ENCODE results near the gene TRAP1. TPM values are rescaled to one million over a fixed set of nuclear protein-coding genes. Genes with fewer than 3 reads are reported as not detected.

TRAP1 gene
- total RNA-seq, 1 donor from 2014 or later, result 111 TPM

GRCh38 chr16:3623642-3624041, 93.7 kb downstream of the TRAP1 start:
- Histone ChIP-seq H3K36me3 (ENCODE audit: control insufficient read depth, insufficient read depth, low read length) (no peaks in the 10 kb centered on the region), H3K27me3 (ENCODE audit: control insufficient read depth, insufficient read depth, low read length) (no peaks in the 10 kb centered on the region), H3K4me3 (ENCODE audit: low read depth, low read length) (no peak overlapping the region)
- no peak for TF ChIP-seq CTCF (IDR thresholded peaks at IDR 0.05; ENCODE audit: insufficient read depth, low read length, severe bottlenecking)
- FAIRE-seq (no peak), DNase-seq (ENCODE audit: low read depth) (no peak)

GRCh38 chr16:3618769-3619141, 98.6 kb downstream of the TRAP1 start:
- TF ChIP-seq CTCF (IDR thresholded peaks at IDR 0.05; ENCODE audit: insufficient read depth, low read length, severe bottlenecking), result no peak
- DNase-seq (ENCODE audit: low read depth), result peak; percentile 84
- Histone ChIP-seq H3K36me3 (ENCODE audit: control insufficient read depth, insufficient read depth, low read length) (peaks cover 2% of the 10 kb centered on the region), H3K27me3 (ENCODE audit: control insufficient read depth, insufficient read depth, low read length) (no peaks in the 10 kb centered on the region), H3K4me3 (ENCODE audit: low read depth, low read length) (no peak overlapping the region)
- FAIRE-seq, result no peak

- no peaks in the 10 kb centered on the region for H3K27me3 ChIP-seq (ENCODE audit: control insufficient read depth, insufficient read depth, low read length)
- H3K36me3 ChIP-seq (ENCODE audit: control insufficient read depth, insufficient read depth, low read length), result peaks cover 2% of the 10 kb centered on the region
- no peak for FAIRE-seq
- no peak for TF ChIP-seq CTCF (IDR thresholded peaks at IDR 0.05; ENCODE audit: insufficient read depth, low read length, severe bottlenecking)
- H3K4me3 ChIP-seq (ENCODE audit: low read depth, low read length), result peak overlapping the region; percentile 86
- no peak for DNase-seq (ENCODE audit: low read depth)
Observed at GRCh38 chr16:3612510-3613466, 104.5 kb downstream of the TRAP1 start.

GRCh38 chr16:3611146-3611975, 106.0 kb downstream of the TRAP1 start, which contains the start of gene SLX4:
Gene SLX4 (minus strand): TSS chr16:3611606. CDS start chr16:3608964, 2,642 bp downstream.
- H3K4me3 ChIP-seq (ENCODE audit: low read depth, low read length), result peak within 1 kb of the TSS; percentile 86
- TF ChIP-seq CTCF (IDR thresholded peaks at IDR 0.05; ENCODE audit: insufficient read depth, low read length, severe bottlenecking), result no peak
- FAIRE-seq (no peak), DNase-seq (ENCODE audit: low read depth) (peak; percentile 82)
- no peaks in the 10 kb centered on the region for H3K27me3 ChIP-seq (ENCODE audit: control insufficient read depth, insufficient read depth, low read length)
- peaks cover 2% of the 10 kb centered on the region for H3K36me3 ChIP-seq (ENCODE audit: control insufficient read depth, insufficient read depth, low read length)

GRCh38 chr16:3610698-3611145, 106.6 kb downstream of the TRAP1 start:
- FAIRE-seq (no peak), DNase-seq (ENCODE audit: low read depth) (peak; percentile 15)
- H3K27me3 ChIP-seq (ENCODE audit: control insufficient read depth, insufficient read depth, low read length), result no peaks in the 10 kb centered on the region
- peaks cover 2% of the 10 kb centered on the region for H3K36me3 ChIP-seq (ENCODE audit: control insufficient read depth, insufficient read depth, low read length)
- TF ChIP-seq CTCF (IDR thresholded peaks at IDR 0.05; ENCODE audit: insufficient read depth, low read length, severe bottlenecking), result no peak
- peak overlapping the region; percentile 86 for H3K4me3 ChIP-seq (ENCODE audit: low read depth, low read length)

All from bronchial epithelial cell (primary cell).